Naive thymus-derived CD4-positive, alpha-beta T cell (primary cell): ENCODE results near the gene FYN. TPM values are rescaled to one million over a fixed set of nuclear protein-coding genes. Genes with fewer than 3 reads are reported as not detected.

Source experiments
- ATAC-seq: fragments of 150-1000 bp; cut with Tn5 transposase; 2 replicates; pipeline ENCODE4 v1.10.0; 2021; ENCODE audit warnings: mild to moderate bottlenecking, moderate library complexity
- CTCF ChIA-PET: fragments of 350-600 bp; sonication (Branson Sonifier 250); formaldehyde crosslinking; loops from one replicate; lab custom pipeline; 2021; ENCODE audit warnings: antibody characterized with exemption; lab: Charles Lee
- POLR2A ChIA-PET: fragments of 350-600 bp; sonication (Branson Sonifier 250); formaldehyde crosslinking; loops from one replicate; lab custom pipeline; 2021; ENCODE audit warnings: antibody characterized with exemption, inconsistent platforms; lab: Charles Lee
- DNase-seq, 9 donors: peaks; one replicate each; pipeline versions ENCODE4 v3.0.0 to v3.0.0-alpha.2; 2020 to 2022; ENCODE audit warnings: mixed read lengths in 1 of 9
- H3K27ac ChIP-seq: one replicate; pipeline ENCODE4 v1.7.0; 2013; ENCODE audit warnings: mild to moderate bottlenecking, low read depth, low read length, moderate library complexity
- H3K27me3 ChIP-seq, 2 donors: one replicate each; pipeline ENCODE4 v1.7.0; 2013; ENCODE audit warnings: low read length in 2 of 2, mild to moderate bottlenecking in 2 of 2, moderate library complexity in 2 of 2; ENCODE audit not compliant: control insufficient read depth in 2 of 2, insufficient read depth in 2 of 2
- H3K36me3 ChIP-seq, 3 experiments: 1 replicate in 2 of 3; 2 replicates in 1 of 3; pipeline ENCODE4 v1.7.0; 2013; ENCODE audit warnings: low read length in 3 of 3, mild to moderate bottlenecking in 3 of 3, moderate library complexity in 1 of 3; ENCODE audit not compliant: insufficient read depth in 3 of 3, control insufficient read depth in 2 of 3
- H3K4me1 ChIP-seq, 2 donors: one replicate each; pipeline ENCODE4 v1.7.0; 2013; ENCODE audit warnings: low read length in 2 of 2, mild to moderate bottlenecking in 2 of 2, moderate library complexity in 1 of 2; ENCODE audit not compliant: control insufficient read depth in 2 of 2, insufficient read depth in 2 of 2
- H3K4me3 ChIP-seq: 2 replicates; pipeline ENCODE4 v1.7.0; 2013; ENCODE audit warnings: mild to moderate bottlenecking, low read length
- H3K9me3 ChIP-seq, 3 experiments: 1 replicate in 2 of 3; 2 replicates in 1 of 3; pipeline ENCODE4 v1.7.0; 2013; ENCODE audit warnings: low read length in 3 of 3; ENCODE audit not compliant: control insufficient read depth in 2 of 3
- H3K27ac Mint-ChIP-seq, 9 donors: one replicate each; pipeline ENCODE4 v1.8.0; 2020 to 2022; ENCODE audit warnings: mixed read lengths in 9 of 9, mild to moderate bottlenecking in 8 of 9, moderate library complexity in 5 of 9, inconsistent platforms in 2 of 9
- H3K27me3 Mint-ChIP-seq, 5 donors: one replicate each; pipeline ENCODE4 v1.8.0; 2021 to 2022; ENCODE audit warnings: mixed read lengths in 5 of 5, mild to moderate bottlenecking in 1 of 5
- H3K36me3 Mint-ChIP-seq, 5 donors: one replicate each; pipeline ENCODE4 v1.8.0; 2020 to 2022; ENCODE audit warnings: mixed read lengths in 5 of 5, mild to moderate bottlenecking in 3 of 5, inconsistent platforms in 1 of 5
- H3K4me1 Mint-ChIP-seq, 7 donors: one replicate each; pipeline ENCODE4 v1.8.0; 2020 to 2022; ENCODE audit warnings: mixed read lengths in 7 of 7, mild to moderate bottlenecking in 3 of 7, inconsistent platforms in 1 of 7
- H3K4me3 Mint-ChIP-seq, 10 donors: one replicate each; pipeline ENCODE4 v1.8.0; 2020 to 2022; ENCODE audit warnings: mild to moderate bottlenecking in 10 of 10, mixed read lengths in 10 of 10, moderate library complexity in 6 of 10, inconsistent platforms in 2 of 10
- H3K9me3 Mint-ChIP-seq, 11 donors: one replicate each; pipeline ENCODE4 v1.8.0; 2020 to 2022; ENCODE audit warnings: mixed read lengths in 11 of 11, mild to moderate bottlenecking in 4 of 11, inconsistent platforms in 1 of 11, moderate library complexity in 1 of 11
- intact Hi-C, 2 donors: fragments of 100-400 bp; cut with micrococcal nuclease; formaldehyde crosslinking; loops; one replicate each; pipeline ENCODE4 v1.15.1; 2023
- polyA plus RNA-seq, 2 donors: library from polyadenylated mRNA; unstranded; fragments of 300-500 nt; fragmentation: Illumina TruSeq; gene quantifications; one replicate each; pipeline ENCODE4 v1.2.3, GENCODE V29; 2021
- total RNA-seq, 6 experiments: library from RNA in 5 of 6; stranded (reverse) in 5 of 6; gene quantifications; 1 replicate in 5 of 6; 2 replicates in 1 of 6; pipeline ENCODE4 v1.2.3 and lab custom pipeline; 2021 to 2026

Gene FYN
- total and polyA plus RNA-seq, 7 experiments from 2014 or later: 200 to 720 (median 430) TPM

DNA sequence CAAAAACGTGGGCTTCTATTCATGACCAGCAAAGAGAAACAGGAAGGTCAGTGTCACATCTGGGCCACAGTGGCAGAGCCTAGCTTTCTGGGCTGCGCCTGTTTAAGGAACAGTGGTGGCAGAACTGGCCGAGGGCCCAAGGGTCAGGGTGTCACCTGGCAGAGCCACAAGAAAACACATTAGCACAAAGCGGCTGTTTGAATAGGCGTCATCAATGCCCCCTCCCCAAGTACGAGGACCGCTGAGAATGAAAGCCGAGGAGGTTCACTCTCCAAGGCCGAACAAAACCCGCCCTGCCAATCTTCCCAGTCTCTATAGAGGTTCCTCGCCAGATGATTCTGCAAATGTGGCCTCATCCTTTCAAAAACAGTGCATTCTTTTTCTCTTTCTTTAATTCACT is 142.4 kb downstream of the FYN start:
- ChIA-PET POLR2A (interaction anchor here (0.7 to 1.2 kb wide), 3 partner anchors 9 to 17 kb away, joined by 3 to 4 read pairs (median 3); no protein-coding TSS in a partner anchor), CTCF (no interaction called here)
- Mint-ChIP-seq H3K4me3 (peak overlapping the region in 2 of 10 donors; percentile 19 to 48), H3K27me3 (no peaks in the 10 kb centered on the region), H3K9me3 (peaks cover 0 to 30% (median 9%) of the 10 kb centered on the region in 11 donors), H3K36me3 (peaks cover 19 to 84% (median 71%) of the 10 kb centered on the region in 5 donors), H3K4me1 (peaks cover 46 to 89% (median 85%) of the 10 kb centered on the region in 7 donors), H3K27ac (peak overlapping the region; percentile 39 to 97 (median 88))
- Histone ChIP-seq H3K9me3 (peaks cover 0 to 9% (median 5%) of the 10 kb centered on the region in 3 experiments), H3K27ac (peak overlapping the region; percentile 42), H3K4me1 (peaks cover 22 to 75% of the 10 kb centered on the region in 2 donors), H3K36me3 (peaks cover 0 to 28% (median 0%) of the 10 kb centered on the region in 3 experiments), H3K27me3 (no peaks in the 10 kb centered on the region), H3K4me3 (no peak overlapping the region)
- ATAC-seq (no peak), DNase-seq (no peak)
- intact Hi-C loops: no loop called here

- Mint-ChIP-seq H3K27ac (peak overlapping the region in 8 of 9 donors; percentile 74 to 98 (median 92)), H3K4me3 (peak overlapping the region in 2 of 10 donors; percentile 13 to 23), H3K27me3 (no peaks in the 10 kb centered on the region), H3K4me1 (peaks cover 49 to 94% (median 89%) of the 10 kb centered on the region in 7 donors), H3K36me3 (peaks cover 10 to 65% (median 56%) of the 10 kb centered on the region in 5 donors), H3K9me3 (peaks cover 0 to 23% (median 5%) of the 10 kb centered on the region in 11 donors)
- ChIA-PET POLR2A (interaction anchor here (0.8 to 1.4 kb wide), 2 partner anchors 8 to 10 kb away, joined by 3 read pairs; no protein-coding TSS in a partner anchor), CTCF (no interaction called here)
- intact Hi-C loops: no loop called here
- H3K4me3 ChIP-seq: no peak overlapping the region
- peak overlapping the region; percentile 51 for H3K27ac ChIP-seq
- ATAC-seq (no peak), DNase-seq (no peak)
- H3K4me1 ChIP-seq: peaks cover 32 to 86% of the 10 kb centered on the region in 2 donors
- peaks cover 0 to 8% (median 5%) of the 10 kb centered on the region in 3 experiments for H3K9me3 ChIP-seq
- H3K27me3 ChIP-seq: no peaks in the 10 kb centered on the region
- H3K36me3 ChIP-seq: peaks cover 0 to 14% (median 0%) of the 10 kb centered on the region in 3 experiments
Measured at GRCh38 chr6:111727802-111728201, 145.4 kb downstream of the FYN start.

GRCh38 chr6:111727041-111727440 is 146.2 kb downstream of the FYN start:
- Mint-ChIP-seq H3K9me3 (peaks cover 0 to 15% (median 2%) of the 10 kb centered on the region in 11 donors), H3K4me3 (peak overlapping the region in 2 of 10 donors; percentile 8 to 75), H3K27me3 (no peaks in the 10 kb centered on the region), H3K27ac (peak overlapping the region in 8 of 9 donors; percentile 87 to 98 (median 93)), H3K36me3 (peaks cover 10 to 60% (median 52%) of the 10 kb centered on the region in 5 donors), H3K4me1 (peaks cover 50 to 97% (median 91%) of the 10 kb centered on the region in 7 donors)
- H3K9me3 ChIP-seq: peaks cover 0 to under 1% (median 0%) of the 10 kb centered on the region in 3 experiments
- peaks cover 40 to 89% of the 10 kb centered on the region in 2 donors for H3K4me1 ChIP-seq
- H3K4me3 ChIP-seq: no peak overlapping the region
- ChIA-PET POLR2A (interaction anchor here (0.8 to 1.4 kb wide), 3 partner anchors 9 to 316 kb away, joined by 3 to 5 read pairs (median 3); no protein-coding TSS in a partner anchor), CTCF (interaction anchor here (1.2 to 1.4 kb wide), 2 partner anchors 10 to 17 kb away, joined by 3 to 5 read pairs; no protein-coding TSS in a partner anchor)
- peaks cover 0 to 8% (median 0%) of the 10 kb centered on the region in 3 experiments for H3K36me3 ChIP-seq
- DNase-seq (no peak), ATAC-seq (no peak)
- no peaks in the 10 kb centered on the region for H3K27me3 ChIP-seq
- peak overlapping the region; percentile 14 for H3K27ac ChIP-seq
- intact Hi-C loops: no loop called here

DNA sequence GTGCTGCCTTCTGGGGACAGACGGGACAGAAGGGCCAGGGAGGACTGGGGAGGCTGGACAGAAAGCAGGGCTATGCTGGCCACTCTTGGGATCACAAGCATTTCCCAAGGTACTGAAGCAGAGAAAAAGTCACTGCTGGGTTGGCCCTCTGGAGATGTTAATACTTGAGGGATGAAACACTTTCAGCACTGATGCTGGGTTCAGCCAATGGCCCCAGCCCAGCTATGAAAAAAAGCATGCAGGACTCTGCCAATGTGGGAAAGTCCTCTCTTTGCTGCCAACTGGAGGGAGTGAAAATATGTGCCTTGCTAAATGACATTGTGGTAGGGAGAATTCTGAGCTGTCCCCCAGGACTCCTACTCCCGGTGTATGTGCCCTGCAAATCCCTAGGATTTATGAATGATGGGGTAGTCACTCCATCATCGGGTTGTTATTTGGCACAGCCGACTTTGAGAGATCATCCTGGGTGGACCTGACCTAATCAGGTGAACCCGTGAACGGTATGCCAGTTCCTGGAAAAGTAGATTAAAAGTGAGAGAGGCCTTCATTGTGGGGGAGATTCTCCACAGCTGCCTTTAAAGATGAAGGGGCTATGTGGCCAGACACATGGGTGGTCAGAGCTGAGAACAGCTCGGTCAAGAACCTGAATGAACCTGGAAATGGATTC is 147.7 kb downstream of the FYN start:
- Histone ChIP-seq H3K9me3 (no peaks in the 10 kb centered on the region), H3K36me3 (peaks cover 0 to 8% (median 0%) of the 10 kb centered on the region in 3 experiments), H3K27ac (peak overlapping the region; percentile 76), H3K27me3 (no peaks in the 10 kb centered on the region), H3K4me1 (peaks cover 40 to 82% of the 10 kb centered on the region in 2 donors), H3K4me3 (no peak overlapping the region)
- Mint-ChIP-seq H3K27me3 (no peaks in the 10 kb centered on the region), H3K4me1 (peaks cover 53 to 97% (median 91%) of the 10 kb centered on the region in 7 donors), H3K4me3 (peak overlapping the region in 7 of 10 donors; percentile 1 to 83 (median 75)), H3K9me3 (peaks cover 0 to 5% (median 0%) of the 10 kb centered on the region in 11 donors), H3K27ac (peak overlapping the region; percentile 87 to 98 (median 92)), H3K36me3 (peaks cover 6 to 56% (median 45%) of the 10 kb centered on the region in 5 donors)
- no peak for ATAC-seq
- DNase-seq: no peak
- CTCF ChIA-PET: interaction anchor here (0.9 to 1.4 kb wide), 4 partner anchors 10 to 232 kb away, joined by 3 to 6 read pairs (median 4); no protein-coding TSS in a partner anchor
- POLR2A ChIA-PET: interaction anchor here (0.9 to 1.8 kb wide), 5 partner anchors 12 to 44 kb away, joined by 3 to 13 read pairs (median 5); no protein-coding TSS in a partner anchor
- intact Hi-C loops: loop anchor here in 1 of 2 donors (2.0 kb wide), 2 partner anchors 21 to 35 kb away; no protein-coding TSS in a partner anchor

GRCh38 chr6:111724505-111724904 is 148.7 kb downstream of the FYN start:
- DNase-seq: peak in 7 of 9 donors; percentile 26 to 62 (median 56)
- Mint-ChIP-seq H3K27ac (peak overlapping the region; percentile 87 to 98 (median 92)), H3K9me3 (peaks cover 0 to 5% (median 0%) of the 10 kb centered on the region in 11 donors), H3K4me1 (peaks cover 43 to 97% (median 87%) of the 10 kb centered on the region in 7 donors), H3K4me3 (peak overlapping the region; percentile 70 to 87 (median 76)), H3K36me3 (peaks cover 3 to 55% (median 44%) of the 10 kb centered on the region in 5 donors), H3K27me3 (no peaks in the 10 kb centered on the region)
- ChIA-PET POLR2A (interaction anchor here (0.5 to 1.8 kb wide), 3 partner anchors 12 to 287 kb away, joined by 3 to 13 read pairs (median 4); no protein-coding TSS in a partner anchor), CTCF (interaction anchor here (1.3 kb wide), 1 partner anchor 14 kb away, joined by 4 read pairs; no protein-coding TSS in a partner anchor)
- H3K27me3 ChIP-seq: no peaks in the 10 kb centered on the region
- H3K9me3 ChIP-seq: no peaks in the 10 kb centered on the region
- peak; percentile 75 for ATAC-seq
- peaks cover 37 to 73% of the 10 kb centered on the region in 2 donors for H3K4me1 ChIP-seq
- intact Hi-C loops: loop anchor here in 1 of 2 donors (1.0 to 2.0 kb wide), 4 partner anchors 9 to 36 kb away; no protein-coding TSS in a partner anchor
- peaks cover 0 to 14% (median 6%) of the 10 kb centered on the region in 3 experiments for H3K36me3 ChIP-seq
- H3K4me3 ChIP-seq: peak overlapping the region; percentile 11
- peak overlapping the region; percentile 76 for H3K27ac ChIP-seq

GRCh38 chr6:111724039-111724438 is 149.2 kb downstream of the FYN start:
- POLR2A ChIA-PET: interaction anchor here (0.5 to 0.9 kb wide), 2 partner anchors 13 to 287 kb away, joined by 3 to 4 read pairs; no protein-coding TSS in a partner anchor
- Mint-ChIP-seq H3K9me3 (peaks cover 0 to 5% (median 0%) of the 10 kb centered on the region in 11 donors), H3K27ac (peak overlapping the region; percentile 87 to 98 (median 92)), H3K4me1 (peaks cover 42 to 99% (median 89%) of the 10 kb centered on the region in 7 donors), H3K36me3 (peaks cover 3 to 57% (median 45%) of the 10 kb centered on the region in 5 donors), H3K4me3 (peak overlapping the region; percentile 70 to 87 (median 76)), H3K27me3 (no peaks in the 10 kb centered on the region)
- peak overlapping the region; percentile 11 for H3K4me3 ChIP-seq
- peaks cover 4 to 19% (median 10%) of the 10 kb centered on the region in 3 experiments for H3K36me3 ChIP-seq
- intact Hi-C loops: loop anchor here in 1 of 2 donors (1.0 to 2.0 kb wide), 4 partner anchors 9 to 37 kb away; no protein-coding TSS in a partner anchor
- ATAC-seq: peak; percentile 24
- no peaks in the 10 kb centered on the region for H3K27me3 ChIP-seq
- no peak for DNase-seq
- CTCF ChIA-PET: interaction anchor here (1.3 kb wide), 1 partner anchor 14 kb away, joined by 4 read pairs; no protein-coding TSS in a partner anchor
- peaks cover 37 to 70% of the 10 kb centered on the region in 2 donors for H3K4me1 ChIP-seq
- peak overlapping the region; percentile 76 for H3K27ac ChIP-seq
- no peaks in the 10 kb centered on the region for H3K9me3 ChIP-seq
